Tibial artery (tissue), 4 donors: ENCODE measurements around the gene KRTAP9-2.
"Not testable (repeated sequence)": the region's sequence is repeated elsewhere in the genome, so short reads cannot be mapped to it uniquely, and the experiment has no call there.

Experiments
- DNase-seq, 2 donors: peaks; one replicate each; pipeline ENCODE4 v3.0.0-alpha.2; 2019
- H3K27ac ChIP-seq, 2 donors: fragments of 200-600 bp; sonication (generic) in 1 of 2; 1 replicate in 1 of 2; 2 replicates in 1 of 2; pipeline ENCODE4 v1.5.1; 2018 to 2019; ENCODE audit warnings: mild to moderate bottlenecking in 1 of 2
- H3K27me3 ChIP-seq, 2 donors: fragments of 200-600 bp; sonication (generic) in 1 of 2; one replicate each; pipeline versions ENCODE4 v1.5.1 to v1.6.0; 2016 to 2019
- H3K36me3 ChIP-seq, 3 donors: fragments of 200-600 bp; sonication (generic) in 2 of 3; one replicate each; pipeline ENCODE4 v1.5.1; 2016 to 2019; ENCODE audit warnings: mild to moderate bottlenecking in 2 of 3
- H3K4me1 ChIP-seq, 4 donors: fragments of 200-600 bp; sonication (generic) in 2 of 4; 1 replicate in 3 of 4; 2 replicates in 1 of 4; pipeline ENCODE4 v1.5.1; 2016 to 2019
- H3K4me3 ChIP-seq, 2 donors: fragments of 200-600 bp; sonication (generic) in 1 of 2; 1 replicate in 1 of 2; 2 replicates in 1 of 2; pipeline ENCODE4 v1.5.1; 2018 to 2019; ENCODE audit warnings: mild to moderate bottlenecking in 2 of 2
- H3K9me3 ChIP-seq, 3 donors: fragments of 200-600 bp; sonication (generic) in 1 of 3; one replicate each; pipeline ENCODE4 v1.5.1; 2016 to 2019
- CTCF ChIP-seq, 2 experiments: fragments of 200-600 bp in 1 of 2; fragments of 450-650 bp in 1 of 2; IDR thresholded peaks; one replicate each; pipeline ENCODE4 v1.5.1; 2017 to 2019; ENCODE audit warnings: antibody characterized with exemption in 2 of 2, mild to moderate bottlenecking in 1 of 2, moderate library complexity in 1 of 2
- intact Hi-C: fragments of 100-400 bp; cut with DNase I; formaldehyde crosslinking; loops from one replicate; pipeline ENCODE4 v1.15.0; 2023; ENCODE audit warnings: low total_unique reads

KRTAP9-2 gene

GRCh38 chr17:41185001-41185400 lies 41.4 kb upstream of the KRTAP9-2 start:
- TF ChIP-seq CTCF (IDR thresholded peaks at IDR 0.05), result no peak
- Histone ChIP-seq H3K27ac (no peak overlapping the region), H3K4me3 (no peak overlapping the region), H3K9me3 (no peaks in the 10 kb centered on the region), H3K27me3 (peaks cover 0 to 12% of the 10 kb centered on the region in 2 donors), H3K36me3 (no peaks in the 10 kb centered on the region), H3K4me1 (no peaks in the 10 kb centered on the region)
- intact Hi-C loops, result no loop called here
- DNase-seq, result no peak

DNA sequence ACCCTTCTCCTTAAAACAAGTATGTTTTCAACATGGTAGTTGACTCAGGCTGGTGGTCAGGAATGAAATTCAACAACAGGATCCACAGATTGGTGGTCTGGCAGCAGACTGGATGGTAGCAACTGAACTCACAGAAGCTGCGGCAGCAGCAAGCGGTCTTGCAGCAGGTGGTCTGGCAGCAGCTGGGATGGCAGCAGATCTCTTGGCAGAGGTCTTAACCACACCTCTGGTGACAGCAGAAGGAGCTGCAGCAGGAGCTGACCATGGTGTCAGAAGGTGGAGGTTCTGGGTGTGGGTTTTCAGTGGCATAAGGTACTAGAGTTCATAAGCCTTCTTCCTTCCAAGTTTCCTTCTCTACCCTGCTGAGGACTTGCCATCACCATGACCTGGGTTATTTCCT lies 39.6 kb upstream of the KRTAP9-2 start:
- Histone ChIP-seq H3K9me3 (no peaks in the 10 kb centered on the region), H3K36me3 (no peaks in the 10 kb centered on the region), H3K27me3 (peaks cover 0 to 17% of the 10 kb centered on the region in 2 donors), H3K4me1 (no peaks in the 10 kb centered on the region), H3K27ac (no peak overlapping the region), H3K4me3 (no peak overlapping the region)
- TF ChIP-seq CTCF (IDR thresholded peaks at IDR 0.05), result no peak
- intact Hi-C loops, result no loop called here
- DNase-seq, result no peak

- H3K36me3 ChIP-seq, DNase-seq, H3K27ac ChIP-seq, H3K4me3 ChIP-seq, H3K4me1 ChIP-seq, intact Hi-C loops, H3K9me3 ChIP-seq: not testable (repeated sequence)
- H3K27me3 ChIP-seq, result peaks cover 0 to 17% of the 10 kb centered on the region in 2 donors
Observed at GRCh38 chr17:41189837-41190318, 36.6 kb upstream of the KRTAP9-2 start, which contains the start of gene KRTAP9-1. TSS of gene KRTAP9-1 (plus strand) at chr17:41189887. CDS start at chr17:41189887, 0 bp downstream.

DNA sequence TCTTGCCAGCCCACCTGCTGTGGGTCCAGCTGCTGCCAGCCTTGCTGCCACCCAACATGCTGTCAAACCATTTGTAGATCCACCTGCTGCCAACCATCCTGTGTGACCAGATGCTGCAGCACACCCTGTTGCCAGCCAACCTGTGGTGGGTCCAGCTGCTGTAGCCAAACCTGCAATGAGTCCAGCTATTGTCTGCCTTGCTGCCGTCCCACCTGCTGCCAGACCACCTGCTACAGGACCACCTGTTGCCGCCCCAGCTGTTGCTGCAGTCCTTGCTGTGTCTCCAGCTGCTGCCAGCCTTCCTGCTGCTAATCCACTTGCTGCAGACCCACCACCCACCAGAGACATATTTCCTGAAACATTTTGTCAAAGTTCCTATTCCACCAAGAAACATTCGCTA lies 36.1 kb upstream of the KRTAP9-2 start:
- Histone ChIP-seq H3K9me3 (no peaks in the 10 kb centered on the region), H3K36me3 (no peaks in the 10 kb centered on the region), H3K27me3 (peaks cover 0 to 17% of the 10 kb centered on the region in 2 donors), H3K27ac (no peak overlapping the region), H3K4me1 (no peaks in the 10 kb centered on the region), H3K4me3 (no peak overlapping the region)
- TF ChIP-seq CTCF (IDR thresholded peaks at IDR 0.05), result no peak
- no peak for DNase-seq
- intact Hi-C loops, result no loop called here

GRCh38 chr17:41196068-41196467 lies 30.4 kb upstream of the KRTAP9-2 start:
- no peak for TF ChIP-seq CTCF (IDR thresholded peaks at IDR 0.05)
- Histone ChIP-seq H3K27me3 (no peaks in the 10 kb centered on the region), H3K4me1 (no peaks in the 10 kb centered on the region), H3K4me3 (no peak overlapping the region), H3K27ac (no peak overlapping the region), H3K9me3 (no peaks in the 10 kb centered on the region), H3K36me3 (no peaks in the 10 kb centered on the region)
- intact Hi-C loops, result no loop called here
- DNase-seq, result no peak

GRCh38 chr17:41199421-41200078 lies 26.9 kb upstream of the KRTAP9-2 start:
- no peaks in the 10 kb centered on the region for H3K4me1 ChIP-seq
- no peak for TF ChIP-seq CTCF (IDR thresholded peaks at IDR 0.05)
- H3K27me3 ChIP-seq, result no peaks in the 10 kb centered on the region
- intact Hi-C loops, result no loop called here
- no peak for DNase-seq
- H3K27ac ChIP-seq, result no peak overlapping the region
- H3K36me3 ChIP-seq, result no peaks in the 10 kb centered on the region
- no peak overlapping the region for H3K4me3 ChIP-seq
- H3K9me3 ChIP-seq, result no peaks in the 10 kb centered on the region
